ENCODE results near the gene PHLDA2. TPM values are rescaled to one million over a fixed set of nuclear protein-coding genes. Genes with fewer than 3 reads are reported as not detected.

The PHLDA2 gene
- total RNA-seq, 4 donors from 2014 or later = 7.0 to 26.4 (median 18.2) TPM

DNA sequence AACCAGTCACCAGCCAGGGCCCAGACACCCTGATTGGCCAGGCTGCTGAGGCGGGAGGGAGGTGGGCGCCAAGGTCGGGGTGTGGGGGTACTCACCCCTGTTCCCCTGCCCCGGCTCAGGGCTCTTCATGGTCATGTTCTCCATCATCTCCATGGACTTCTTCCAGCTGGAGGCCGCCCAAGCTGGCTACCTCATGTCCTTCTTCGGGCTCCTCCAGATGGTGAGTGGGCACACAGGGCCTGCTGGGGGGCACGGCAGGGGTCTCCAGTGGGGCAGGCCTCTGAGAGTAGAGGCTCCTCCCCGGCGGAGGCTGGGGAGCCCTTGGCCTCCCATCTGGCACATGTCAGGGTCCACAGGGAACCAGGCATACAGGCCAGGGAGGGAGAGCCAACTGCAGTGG is 10.0 kb downstream of the PHLDA2 start:
- H3K27ac ChIP-seq = no peak overlapping the region
- TF ChIP-seq, protein P1, sequence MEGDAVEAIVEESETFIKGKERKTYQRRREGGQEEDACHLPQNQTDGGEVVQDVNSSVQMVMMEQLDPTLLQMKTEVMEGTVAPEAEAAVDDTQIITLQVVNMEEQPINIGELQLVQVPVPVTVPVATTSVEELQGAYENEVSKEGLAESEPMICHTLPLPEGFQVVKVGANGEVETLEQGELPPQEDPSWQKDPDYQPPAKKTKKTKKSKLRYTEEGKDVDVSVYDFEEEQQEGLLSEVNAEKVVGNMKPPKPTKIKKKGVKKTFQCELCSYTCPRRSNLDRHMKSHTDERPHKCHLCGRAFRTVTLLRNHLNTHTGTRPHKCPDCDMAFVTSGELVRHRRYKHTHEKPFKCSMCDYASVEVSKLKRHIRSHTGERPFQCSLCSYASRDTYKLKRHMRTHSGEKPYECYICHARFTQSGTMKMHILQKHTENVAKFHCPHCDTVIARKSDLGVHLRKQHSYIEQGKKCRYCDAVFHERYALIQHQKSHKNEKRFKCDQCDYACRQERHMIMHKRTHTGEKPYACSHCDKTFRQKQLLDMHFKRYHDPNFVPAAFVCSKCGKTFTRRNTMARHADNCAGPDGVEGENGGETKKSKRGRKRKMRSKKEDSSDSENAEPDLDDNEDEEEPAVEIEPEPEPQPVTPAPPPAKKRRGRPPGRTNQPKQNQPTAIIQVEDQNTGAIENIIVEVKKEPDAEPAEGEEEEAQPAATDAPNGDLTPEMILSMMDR (IDR thresholded peaks at IDR 0.05) = no peak
- TF ChIP-seq EP300 (IDR thresholded peaks at IDR 0.05) (no peak), POLR2A (IDR thresholded peaks at IDR 0.05) (no peak)
- H3K9me3 ChIP-seq = no peaks in the 10 kb centered on the region
- no peaks in the 10 kb centered on the region for H3K27me3 ChIP-seq
- H3K36me3 ChIP-seq = no peaks in the 10 kb centered on the region
- WGBS = 95% methylated on average over 4 of the region's 9 CpGs
- no peak overlapping the region for H3K4me3 ChIP-seq
- no peak for DNase-seq (ENCODE audit: low spot score in 2 of 2)
- peaks cover 12% of the 10 kb centered on the region for H3K4me1 ChIP-seq

- H3K4me1 ChIP-seq = peaks cover 17% of the 10 kb centered on the region
- WGBS = no CpG with 5 or more reads among the region's 25 CpGs
- TF ChIP-seq, protein P1 (IDR thresholded peaks at IDR 0.05) = no peak
- no peak for TF ChIP-seq POLR2AphosphoS5 (IDR thresholded peaks at IDR 0.05)
These were observed 11.3 kb downstream of the PHLDA2 start for GRCh38 chr11:2917842-2918490.

GRCh38 chr11:2916892-2917645 is 12.2 kb downstream of the PHLDA2 start:
- 91% methylated on average over 15 of the region's 16 CpGs for WGBS
- Histone ChIP-seq H3K27me3 (no peaks in the 10 kb centered on the region), H3K36me3 (no peaks in the 10 kb centered on the region), H3K4me3 (no peak overlapping the region), H3K4me1 (peaks cover 26% of the 10 kb centered on the region), H3K9me3 (no peaks in the 10 kb centered on the region), H3K27ac (no peak overlapping the region)
- no peak for DNase-seq (ENCODE audit: low spot score in 2 of 2)
- TF ChIP-seq EP300 (IDR thresholded peaks at IDR 0.05) = no peak
- no peak for TF ChIP-seq POLR2AphosphoS5 (IDR thresholded peaks at IDR 0.05)
- TF ChIP-seq, protein P1 (IDR thresholded peaks at IDR 0.05) = no peak
- TF ChIP-seq POLR2A (IDR thresholded peaks at IDR 0.05) = no peak

More at GRCh38 chr11:2917842-2918490, 11.3 kb downstream of the PHLDA2 start:
- no peaks in the 10 kb centered on the region for H3K27me3 ChIP-seq
- no peak overlapping the region for H3K27ac ChIP-seq
- no peak for DNase-seq (ENCODE audit: low spot score in 2 of 2)
- no peaks in the 10 kb centered on the region for H3K36me3 ChIP-seq
- H3K4me3 ChIP-seq = no peak overlapping the region
- no peaks in the 10 kb centered on the region for H3K9me3 ChIP-seq

DNA sequence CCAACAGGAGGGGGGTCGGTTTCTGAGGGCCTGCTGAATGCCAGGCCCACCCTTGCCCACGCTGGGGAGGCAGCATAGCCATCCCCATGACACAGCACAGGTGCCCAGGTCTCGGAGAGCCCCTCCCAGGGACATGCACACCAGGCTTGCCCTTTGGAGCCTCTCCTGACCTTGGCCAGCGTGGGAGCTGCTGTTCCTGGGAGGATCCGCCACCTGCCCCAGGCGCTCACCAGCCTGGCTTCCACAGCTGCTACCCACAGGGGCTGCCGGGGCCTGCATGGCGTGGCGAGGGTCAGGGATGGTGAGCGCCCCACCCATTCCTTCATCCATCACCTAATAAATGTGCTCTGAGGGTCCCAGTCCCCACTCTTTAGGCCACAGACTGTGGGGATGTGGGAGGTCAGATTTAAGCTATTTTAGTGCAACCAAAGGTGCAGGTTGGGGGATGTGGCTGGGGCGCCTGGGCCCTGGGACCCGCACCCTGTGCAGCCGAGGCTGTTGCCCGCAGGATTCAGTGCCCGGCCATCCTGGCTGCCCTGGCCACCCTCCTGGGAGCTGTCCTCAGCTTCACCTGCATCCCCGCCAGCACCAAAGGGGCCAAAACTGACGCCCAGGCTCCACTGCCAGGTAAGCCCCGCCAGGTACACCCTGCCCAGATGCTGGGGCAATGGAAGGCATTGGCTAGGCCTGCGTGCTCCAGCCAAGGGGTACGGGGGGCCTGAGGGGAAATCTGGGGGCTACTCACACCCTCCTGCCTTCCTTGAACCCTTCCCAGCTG is 12.9 kb downstream of the PHLDA2 start:
- no peak for DNase-seq (ENCODE audit: low spot score in 2 of 2)
- H3K27ac ChIP-seq = no peak overlapping the region
- no peaks in the 10 kb centered on the region for H3K9me3 ChIP-seq
- no peaks in the 10 kb centered on the region for H3K27me3 ChIP-seq
- H3K4me3 ChIP-seq = no peak overlapping the region
- H3K4me1 ChIP-seq = peaks cover 32% of the 10 kb centered on the region
- no peaks in the 10 kb centered on the region for H3K36me3 ChIP-seq
- TF ChIP-seq EP300 (IDR thresholded peaks at IDR 0.05) = no peak
- 91% methylated on average over 5 of the region's 20 CpGs for WGBS

- no peaks in the 10 kb centered on the region for H3K9me3 ChIP-seq
- H3K27me3 ChIP-seq = no peaks in the 10 kb centered on the region
- no peaks in the 10 kb centered on the region for H3K36me3 ChIP-seq
- no peak overlapping the region for H3K4me3 ChIP-seq
- H3K4me1 ChIP-seq = peaks cover 35% of the 10 kb centered on the region
- 83% methylated on average over 8 of the region's 11 CpGs for WGBS
- no peak overlapping the region for H3K27ac ChIP-seq
- no peak for DNase-seq (ENCODE audit: low spot score in 2 of 2)
- TF ChIP-seq POLR2AphosphoS5 (IDR thresholded peaks at IDR 0.05) (no peak), EP300 (IDR thresholded peaks at IDR 0.05) (no peak), POLR2A (IDR thresholded peaks at IDR 0.05) (no peak)
- TF ChIP-seq, protein P1 (IDR thresholded peaks at IDR 0.05) = no peak
These were observed 13.7 kb downstream of the PHLDA2 start for GRCh38 chr11:2915473-2915872.

Measured in suprapubic skin (tissue), 4 donors.